ENCODE data around the gene PYGB.

PYGB gene

GRCh38 chr20:25338112-25339023 is 90.5 kb downstream of the PYGB start:
- no peak for DNase-seq

GRCh38 chr20:25339608-25340007 is 91.7 kb downstream of the PYGB start:
- no peak for DNase-seq

GRCh38 chr20:25340380-25340779 is 92.5 kb downstream of the PYGB start:
- DNase-seq = no peak

- DNase-seq = no peak
These were observed 94.1 kb downstream of the PYGB start for GRCh38 chr20:25341716-25342680.

GRCh38 chr20:25344634-25345033 is 96.7 kb downstream of the PYGB start:
- DNase-seq = no peak

- no peak for DNase-seq
These were observed 97.8 kb downstream of the PYGB start for GRCh38 chr20:25345721-25346120.

GRCh38 chr20:25346349-25346748 is 98.5 kb downstream of the PYGB start:
- no peak for DNase-seq
